ENCODE results near the gene COPS9. TPM values are rescaled to one million over a fixed set of nuclear protein-coding genes. Genes with fewer than 3 reads are reported as not detected.

COPS9 gene
- total and polyA plus RNA-seq, 5 donors from 2014 or later: 77.6 to 330 (median 326) TPM

GRCh38 chr2:240109386-240109785 is 26.7 kb downstream of the COPS9 start:
- Histone ChIP-seq H3K27ac (ENCODE audit: insufficient read depth, low read length, poor library complexity, severe bottlenecking) (no peak overlapping the region), H3K9me3 (ENCODE audit: control insufficient read depth in 2 of 2, low read length in 2 of 2) (no peaks in the 10 kb centered on the region), H3K36me3 (ENCODE audit: control insufficient read depth, insufficient read depth, low read length) (no peaks in the 10 kb centered on the region), H3K4me1 (ENCODE audit: control insufficient read depth, insufficient read depth, low read length, poor library complexity, severe bottlenecking) (no peaks in the 10 kb centered on the region), H3K4me3 (ENCODE audit: low read depth, low read length) (no peak overlapping the region), H3K27me3 (ENCODE audit: control insufficient read depth, insufficient read depth, low read length) (no peaks in the 10 kb centered on the region)
- Mint-ChIP-seq H3K9me3 (peaks cover 0 to 1% (median 0%) of the 10 kb centered on the region in 7 donors), H3K4me3 (no peak overlapping the region), H3K27me3 (peaks cover 13% of the 10 kb centered on the region), H3K27ac (no peak overlapping the region), H3K36me3 (no peaks in the 10 kb centered on the region), H3K4me1 (peaks cover 0 to 3% (median 0%) of the 10 kb centered on the region in 4 donors)
- ATAC-seq (ENCODE audit: low read depth in 2 of 2): no peak
- DNase-seq: no peak

DNA sequence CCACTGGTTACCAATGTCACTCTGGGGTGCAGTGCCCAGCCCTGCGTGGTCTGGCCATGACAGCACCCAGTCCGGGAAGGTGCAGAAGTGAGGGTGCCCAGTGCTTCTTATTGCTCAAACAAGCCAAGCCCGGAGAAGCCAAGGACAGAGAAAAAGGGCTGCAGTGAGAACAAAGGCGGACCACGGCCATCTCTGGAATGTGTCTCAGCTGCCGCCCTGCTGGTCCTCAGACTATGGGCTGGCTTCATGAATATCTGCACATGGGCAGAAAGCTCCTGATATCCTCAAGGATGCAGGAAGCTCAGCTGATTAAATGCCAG is 28.7 kb downstream of the COPS9 start:
- H3K27ac ChIP-seq (ENCODE audit: insufficient read depth, low read length, poor library complexity, severe bottlenecking): no peak overlapping the region
- H3K4me1 ChIP-seq (ENCODE audit: control insufficient read depth, insufficient read depth, low read length, poor library complexity, severe bottlenecking): no peaks in the 10 kb centered on the region
- Mint-ChIP-seq H3K36me3 (no peaks in the 10 kb centered on the region), H3K27ac (no peak overlapping the region), H3K9me3 (peaks cover 0 to 1% (median 0%) of the 10 kb centered on the region in 7 donors), H3K27me3 (peaks cover 17% of the 10 kb centered on the region), H3K4me3 (peak overlapping the region in 1 of 4 donors; percentile 18), H3K4me1 (peaks cover 0 to 3% (median 0%) of the 10 kb centered on the region in 4 donors)
- ATAC-seq (ENCODE audit: low read depth in 2 of 2) (no peak), DNase-seq (no peak)
- H3K9me3 ChIP-seq (ENCODE audit: control insufficient read depth in 2 of 2, low read length in 2 of 2): no peaks in the 10 kb centered on the region
- no peaks in the 10 kb centered on the region for H3K27me3 ChIP-seq (ENCODE audit: control insufficient read depth, insufficient read depth, low read length)
- H3K4me3 ChIP-seq (ENCODE audit: low read depth, low read length): no peak overlapping the region
- H3K36me3 ChIP-seq (ENCODE audit: control insufficient read depth, insufficient read depth, low read length): no peaks in the 10 kb centered on the region

DNA sequence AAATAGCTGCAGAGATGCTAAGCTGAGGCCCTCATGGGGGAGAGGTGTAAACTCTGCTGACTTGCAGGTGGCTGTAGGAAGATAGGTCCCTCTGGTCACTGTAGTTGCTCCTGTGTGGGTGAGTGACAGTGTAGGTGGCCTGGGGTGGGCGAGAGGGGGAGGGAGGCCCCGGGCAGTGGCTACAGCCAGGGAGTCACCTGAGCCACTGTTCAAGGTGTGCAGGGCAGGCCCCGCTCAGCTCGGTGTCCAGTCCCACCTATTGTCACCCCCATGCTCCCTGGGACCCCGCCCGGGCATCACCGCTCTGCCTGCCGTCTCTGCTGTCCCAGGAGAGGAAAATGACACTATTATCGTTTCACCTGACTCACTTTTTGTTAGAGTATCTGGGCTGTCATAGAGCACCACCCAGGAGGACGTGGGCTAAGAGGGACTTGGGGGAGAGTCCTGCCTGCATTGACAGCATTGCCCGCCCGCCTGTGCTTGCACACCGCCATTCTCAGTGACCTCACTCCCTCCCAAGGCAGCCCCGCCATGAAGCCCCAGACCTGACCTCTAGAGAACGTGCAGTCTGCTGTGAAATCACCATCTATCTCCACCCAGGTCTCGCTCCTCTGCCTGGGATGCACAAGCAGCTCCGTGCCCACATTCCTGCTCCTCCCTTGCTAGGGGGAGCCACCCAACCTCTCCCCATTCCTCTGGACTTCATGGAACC is 29.2 kb downstream of the COPS9 start:
- Histone ChIP-seq H3K27ac (ENCODE audit: insufficient read depth, low read length, poor library complexity, severe bottlenecking) (no peak overlapping the region), H3K9me3 (ENCODE audit: control insufficient read depth in 2 of 2, low read length in 2 of 2) (no peaks in the 10 kb centered on the region), H3K4me3 (ENCODE audit: low read depth, low read length) (no peak overlapping the region), H3K27me3 (ENCODE audit: control insufficient read depth, insufficient read depth, low read length) (no peaks in the 10 kb centered on the region), H3K4me1 (ENCODE audit: control insufficient read depth, insufficient read depth, low read length, poor library complexity, severe bottlenecking) (no peaks in the 10 kb centered on the region), H3K36me3 (ENCODE audit: control insufficient read depth, insufficient read depth, low read length) (no peaks in the 10 kb centered on the region)
- H3K9me3 Mint-ChIP-seq: peaks cover 0 to 1% (median 0%) of the 10 kb centered on the region in 7 donors
- H3K36me3 Mint-ChIP-seq: no peaks in the 10 kb centered on the region
- H3K27ac Mint-ChIP-seq: no peak overlapping the region
- ATAC-seq (ENCODE audit: low read depth in 2 of 2) (no peak), DNase-seq (no peak)
- peaks cover 0 to 3% (median 0%) of the 10 kb centered on the region in 4 donors for H3K4me1 Mint-ChIP-seq
- H3K4me3 Mint-ChIP-seq: peak overlapping the region in 1 of 4 donors; percentile 18
- H3K27me3 Mint-ChIP-seq: peaks cover 13% of the 10 kb centered on the region

DNA sequence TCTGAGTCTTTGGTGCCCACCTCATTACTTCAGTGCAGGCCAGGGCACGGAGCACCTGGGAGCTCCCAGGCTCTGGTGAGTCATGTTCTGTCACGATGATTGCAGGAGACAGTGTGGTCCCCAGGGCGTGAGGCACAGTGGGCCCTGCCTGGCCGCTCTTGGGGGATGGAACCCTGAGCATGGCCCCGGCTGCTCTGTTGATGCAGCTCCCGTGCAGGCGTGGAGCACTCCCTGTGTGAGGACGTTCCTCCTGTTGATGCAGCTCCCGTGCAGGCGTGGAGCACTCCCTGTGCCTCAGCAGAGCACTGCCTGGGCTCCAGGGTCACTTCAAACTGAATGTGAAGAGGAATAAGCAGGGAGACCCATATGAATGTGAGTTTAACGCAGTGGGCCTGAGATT is 30.1 kb downstream of the COPS9 start:
- H3K4me3 ChIP-seq (ENCODE audit: low read depth, low read length): no peak overlapping the region
- Mint-ChIP-seq H3K27me3 (peaks cover 9% of the 10 kb centered on the region), H3K4me3 (no peak overlapping the region), H3K4me1 (peaks cover 0 to 3% (median 0%) of the 10 kb centered on the region in 4 donors), H3K9me3 (peaks cover 0 to 1% (median 0%) of the 10 kb centered on the region in 7 donors), H3K36me3 (no peaks in the 10 kb centered on the region), H3K27ac (no peak overlapping the region)
- ATAC-seq (ENCODE audit: low read depth in 2 of 2) (no peak), DNase-seq (no peak)
- H3K27me3 ChIP-seq (ENCODE audit: control insufficient read depth, insufficient read depth, low read length): no peaks in the 10 kb centered on the region
- no peaks in the 10 kb centered on the region for H3K4me1 ChIP-seq (ENCODE audit: control insufficient read depth, insufficient read depth, low read length, poor library complexity, severe bottlenecking)
- no peaks in the 10 kb centered on the region for H3K9me3 ChIP-seq (ENCODE audit: control insufficient read depth in 2 of 2, low read length in 2 of 2)
- H3K36me3 ChIP-seq (ENCODE audit: control insufficient read depth, insufficient read depth, low read length): no peaks in the 10 kb centered on the region
- no peak overlapping the region for H3K27ac ChIP-seq (ENCODE audit: insufficient read depth, low read length, poor library complexity, severe bottlenecking)

DNA sequence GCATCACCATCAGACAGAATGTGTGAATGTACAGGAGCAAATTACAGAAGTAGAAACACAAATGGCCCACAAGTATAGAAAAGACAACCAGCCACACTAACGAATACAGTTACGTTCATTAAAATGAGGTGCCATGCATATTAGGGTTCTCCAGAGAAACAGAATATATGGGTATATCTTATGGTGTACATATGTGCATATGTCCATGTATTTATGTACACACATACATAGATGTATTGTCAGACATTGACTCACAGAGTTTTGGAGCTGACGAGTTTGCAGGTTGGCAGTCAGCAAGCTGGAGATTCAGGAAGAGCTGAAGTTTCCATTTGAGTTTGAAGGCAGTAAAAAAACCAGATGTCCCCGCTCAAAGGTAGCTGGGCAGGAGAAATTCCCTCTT is 33.0 kb downstream of the COPS9 start:
- Mint-ChIP-seq H3K9me3 (peaks cover 0 to 9% (median 2%) of the 10 kb centered on the region in 7 donors), H3K27ac (no peak overlapping the region), H3K4me3 (no peak overlapping the region), H3K36me3 (no peaks in the 10 kb centered on the region), H3K4me1 (no peaks in the 10 kb centered on the region), H3K27me3 (peaks cover 36% of the 10 kb centered on the region)
- H3K36me3 ChIP-seq (ENCODE audit: control insufficient read depth, insufficient read depth, low read length): no peaks in the 10 kb centered on the region
- no peaks in the 10 kb centered on the region for H3K4me1 ChIP-seq (ENCODE audit: control insufficient read depth, insufficient read depth, low read length, poor library complexity, severe bottlenecking)
- ATAC-seq (ENCODE audit: low read depth in 2 of 2) (no peak), DNase-seq (no peak)
- H3K27ac ChIP-seq (ENCODE audit: insufficient read depth, low read length, poor library complexity, severe bottlenecking): no peak overlapping the region
- H3K27me3 ChIP-seq (ENCODE audit: control insufficient read depth, insufficient read depth, low read length): no peaks in the 10 kb centered on the region
- peaks cover 0 to 2% of the 10 kb centered on the region in 2 experiments for H3K9me3 ChIP-seq (ENCODE audit: control insufficient read depth in 2 of 2, low read length in 2 of 2)
- H3K4me3 ChIP-seq (ENCODE audit: low read depth, low read length): no peak overlapping the region

DNA sequence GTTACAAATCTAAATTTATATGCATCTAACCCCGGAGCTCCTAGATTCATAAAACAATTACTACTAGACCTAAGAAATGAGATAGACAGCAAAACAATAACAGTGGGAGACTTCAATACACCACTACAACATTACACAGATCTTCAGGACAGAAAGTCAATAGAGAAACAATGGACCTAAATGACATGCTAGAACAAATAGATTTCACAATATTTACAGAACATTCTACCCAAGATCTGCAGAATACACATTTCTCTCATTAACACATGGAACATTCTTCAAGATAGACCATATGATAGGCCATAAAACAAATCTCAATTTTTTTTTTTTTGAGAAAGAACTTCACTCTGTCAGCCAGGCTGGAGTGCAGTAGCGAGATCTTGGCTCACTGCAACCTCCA is 37.8 kb downstream of the COPS9 start:
- Mint-ChIP-seq H3K27me3 (peaks cover 71% of the 10 kb centered on the region), H3K4me3 (no peak overlapping the region), H3K27ac (no peak overlapping the region), H3K36me3 (no peaks in the 10 kb centered on the region), H3K4me1 (no peaks in the 10 kb centered on the region), H3K9me3 (peaks cover 0 to 18% (median 3%) of the 10 kb centered on the region in 7 donors)
- no peak for ATAC-seq (ENCODE audit: low read depth in 2 of 2)
- H3K27ac ChIP-seq (ENCODE audit: insufficient read depth, low read length, poor library complexity, severe bottlenecking): no peak overlapping the region
- H3K27me3 ChIP-seq (ENCODE audit: control insufficient read depth, insufficient read depth, low read length): peaks cover 34% of the 10 kb centered on the region
- no peak for DNase-seq
- H3K36me3 ChIP-seq (ENCODE audit: control insufficient read depth, insufficient read depth, low read length): no peaks in the 10 kb centered on the region
- no peak overlapping the region for H3K4me3 ChIP-seq (ENCODE audit: low read depth, low read length)
- no peaks in the 10 kb centered on the region for H3K4me1 ChIP-seq (ENCODE audit: control insufficient read depth, insufficient read depth, low read length, poor library complexity, severe bottlenecking)
- H3K9me3 ChIP-seq (ENCODE audit: control insufficient read depth in 2 of 2, low read length in 2 of 2): peaks cover 5 to 9% of the 10 kb centered on the region in 2 experiments

DNA sequence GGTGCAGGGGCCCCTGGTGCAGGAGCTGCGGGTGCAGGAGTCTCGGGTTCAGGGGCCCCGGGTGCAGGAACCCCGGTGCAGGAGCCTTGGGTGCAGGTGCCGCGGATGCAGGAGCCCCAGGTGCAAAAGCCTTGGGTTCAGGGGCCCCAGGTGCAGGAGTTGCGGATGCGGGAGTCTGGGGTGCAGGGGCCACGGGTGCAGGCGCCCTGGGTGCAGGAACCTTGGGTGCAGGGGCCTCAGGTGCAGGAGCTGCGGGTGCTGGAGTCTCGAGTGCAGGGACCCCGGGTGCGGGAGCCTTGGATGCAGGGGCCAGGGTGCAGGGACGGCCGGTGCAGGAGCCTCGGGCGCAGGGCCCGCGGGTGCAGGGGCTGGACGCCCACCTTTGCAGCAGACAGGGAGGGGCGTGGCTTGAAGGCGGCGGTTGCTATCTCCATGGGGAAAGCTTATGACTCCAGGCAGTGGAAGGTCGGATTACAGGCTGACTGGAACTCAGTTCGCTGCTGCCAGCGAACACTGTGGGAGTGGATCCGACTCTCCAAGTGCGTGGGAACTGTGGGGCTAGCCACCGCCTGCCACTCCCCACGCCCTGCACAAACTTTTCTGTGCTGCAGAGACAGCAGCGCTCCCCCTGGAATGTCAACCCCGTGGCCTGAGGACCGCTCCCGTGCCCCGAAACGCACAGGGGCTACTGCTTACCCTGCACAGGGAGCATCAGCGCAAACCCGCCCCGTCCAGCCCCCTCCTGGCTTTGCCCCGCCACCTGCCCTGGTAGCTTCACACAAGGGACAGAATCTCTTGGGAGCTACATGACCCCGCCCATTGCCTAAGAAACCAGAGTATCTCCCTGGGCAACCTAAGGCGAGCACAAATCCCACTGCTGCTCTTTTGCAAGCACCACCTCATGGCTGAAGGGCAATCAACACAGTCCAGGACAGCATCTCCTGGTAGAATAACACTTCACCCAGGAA is 40.3 kb downstream of the COPS9 start:
- Histone ChIP-seq H3K36me3 (ENCODE audit: control insufficient read depth, insufficient read depth, low read length) (no peaks in the 10 kb centered on the region), H3K27me3 (ENCODE audit: control insufficient read depth, insufficient read depth, low read length) (peaks cover 41% of the 10 kb centered on the region), H3K27ac (ENCODE audit: insufficient read depth, low read length, poor library complexity, severe bottlenecking) (no peak overlapping the region), H3K4me1 (ENCODE audit: control insufficient read depth, insufficient read depth, low read length, poor library complexity, severe bottlenecking) (no peaks in the 10 kb centered on the region), H3K9me3 (ENCODE audit: control insufficient read depth in 2 of 2, low read length in 2 of 2) (peaks cover 5 to 9% of the 10 kb centered on the region in 2 experiments), H3K4me3 (ENCODE audit: low read depth, low read length) (no peak overlapping the region)
- Mint-ChIP-seq H3K4me1 (no peaks in the 10 kb centered on the region), H3K36me3 (no peaks in the 10 kb centered on the region), H3K9me3 (peaks cover 0 to 21% (median 6%) of the 10 kb centered on the region in 7 donors), H3K27ac (no peak overlapping the region), H3K4me3 (no peak overlapping the region), H3K27me3 (peaks cover 78% of the 10 kb centered on the region)
- ATAC-seq (ENCODE audit: low read depth in 2 of 2) (no peak), DNase-seq (no peak)

Data from CD4-positive, CD25-positive, alpha-beta regulatory T cell (primary cell).